RWPE1 (cell line): ENCODE data around the gene DNAH1.
A peak's percentile ranks its signal among the peaks of the same experiment; 100 is the strongest.

Experiments used
- CTCF ChIA-PET: fragments of 350-600 bp; sonication (Branson Sonifier 250); formaldehyde crosslinking; extraction: SDS; loops from one replicate; lab custom pipeline; 2021; lab: Yijun Ruan, JAX
- POLR2A ChIA-PET: fragments of 400-600 bp; formaldehyde crosslinking; extraction: SDS; loops from one replicate; lab custom pipeline; 2020; ENCODE audit warnings: antibody characterized with exemption; ENCODE audit not compliant: low non-redundant PET; lab: Yijun Ruan, JAX
- DNase-seq: peaks from one replicate; pipeline ENCODE4 v3.0.0; 2012; ENCODE audit warnings: low spot score
- H3K27ac ChIP-seq: fragments of 450-650 bp; 2 replicates; pipeline ENCODE4 v1.5.1; 2017
- CTCF ChIP-seq: fragments of 450-650 bp; conservative IDR thresholded peaks from 2 replicates; pipeline ENCODE4 v1.5.1; 2017; ENCODE audit warnings: low read depth, mild to moderate bottlenecking

Gene DNAH1

GRCh38 chr3:52403271-52403841 lies 87.2 kb downstream of the DNAH1 start:
- DNase-seq, result no peak
- POLR2A ChIA-PET, result no interaction called here
- CTCF ChIA-PET, result interaction anchor here (0.7 kb wide), 1 partner anchor 19 kb away, joined by 4 read pairs; no protein-coding TSS in a partner anchor
- TF ChIP-seq CTCF, result no peak
- no peak overlapping the region for H3K27ac ChIP-seq

GRCh38 chr3:52403955-52404354 lies 87.8 kb downstream of the DNAH1 start:
- ChIA-PET POLR2A (no interaction called here), CTCF (interaction anchor here (0.7 kb wide), 1 partner anchor 20 kb away, joined by 4 read pairs; no protein-coding TSS in a partner anchor)
- DNase-seq, result no peak
- no peak for TF ChIP-seq CTCF
- no peak overlapping the region for H3K27ac ChIP-seq

- POLR2A ChIA-PET, result no interaction called here
- CTCF ChIA-PET, result no interaction called here
- TF ChIP-seq CTCF, result no peak
Observed at GRCh38 chr3:52404391-52404790, 88.3 kb downstream of the DNAH1 start.

GRCh38 chr3:52405066-52405465 lies 88.9 kb downstream of the DNAH1 start:
- ChIA-PET CTCF (interaction anchor here (0.7 to 1.2 kb wide), 3 partner anchors 20 to 174 kb away, joined by 3 to 9 read pairs (median 4); no protein-coding TSS in a partner anchor), POLR2A (no interaction called here)
- TF ChIP-seq CTCF, result no peak

More at GRCh38 chr3:52404391-52404790, 88.3 kb downstream of the DNAH1 start:
- DNase-seq, result no peak
- peak overlapping the region; percentile 20; the same call in 1 of the 2 replicates for H3K27ac ChIP-seq

GRCh38 chr3:52405601-52406110 lies 89.5 kb downstream of the DNAH1 start:
- peak overlapping the region; percentile 79 for H3K27ac ChIP-seq
- CTCF ChIA-PET, result interaction anchor here (0.7 to 1.2 kb wide), 3 partner anchors 21 to 175 kb away, joined by 3 to 9 read pairs (median 4); no protein-coding TSS in a partner anchor
- no peak for TF ChIP-seq CTCF
- POLR2A ChIA-PET, result no interaction called here
- DNase-seq, result no peak

More at GRCh38 chr3:52405066-52405465, 88.9 kb downstream of the DNAH1 start:
- no peak for DNase-seq
- peak overlapping the region; percentile 20; the same call in 1 of the 2 replicates for H3K27ac ChIP-seq

GRCh38 chr3:52406231-52406661 lies 90.1 kb downstream of the DNAH1 start:
- TF ChIP-seq CTCF, result no peak
- CTCF ChIA-PET, result interaction anchor here (0.5 to 1.2 kb wide), 2 partner anchors 22 to 61 kb away, joined by 3 to 4 read pairs; no protein-coding TSS in a partner anchor
- peak; percentile 70 for DNase-seq
- POLR2A ChIA-PET, result no interaction called here
- H3K27ac ChIP-seq, result peak overlapping the region; percentile 79
